A673 (cell line): ENCODE measurements around the gene ATP10D. TPM values are rescaled to one million over a fixed set of nuclear protein-coding genes. Genes with fewer than 3 reads are reported as not detected.
A peak's percentile ranks its signal among the peaks of the same experiment; 100 is the strongest.
"Not testable (repeated sequence)": the region's sequence is repeated elsewhere in the genome, so short reads cannot be mapped to it uniquely, and the experiment has no call there.

Experiments used
- BruUV-seq: library from RNA; stranded (reverse); fragments of 400-500 nt; replicated peaks from 2 replicates; lab custom pipeline; 2021; lab: Mats Ljungman, UMichigan
- CTCF ChIA-PET: fragments of 300-600 bp; sonication (Branson Sonifier 250); formaldehyde crosslinking; loops from one replicate; lab custom pipeline; 2022; ENCODE audit warnings: antibody characterized with exemption; lab: Charles Lee
- POLR2A ChIA-PET: fragments of 300-600 bp; sonication (Branson Sonifier 250); formaldehyde crosslinking; loops from one replicate; lab custom pipeline; 2022; ENCODE audit warnings: antibody characterized with exemption; ENCODE audit not compliant: low non-redundant PET; lab: Charles Lee
- DNase-seq: peaks from one replicate; pipeline ENCODE4 v3.0.0-alpha.2; 2015; ENCODE audit warnings: low spot score
- H3K27ac ChIP-seq: fragments of 200-600 bp; sonication (generic); 2 replicates; pipeline ENCODE4 v1.5.1; 2016; ENCODE audit warnings: mixed run types, low read depth, mild to moderate bottlenecking, mixed read lengths, antibody characterized with exemption, low read length; ENCODE audit not compliant: poor library complexity, severe bottlenecking
- H3K27me3 ChIP-seq: fragments of 200-600 bp; sonication (generic); replicated peaks from 2 replicates; pipeline ENCODE4 v1.6.1; 2017; ENCODE audit warnings: mixed run types, low read depth, mild to moderate bottlenecking, mixed read lengths, antibody characterized with exemption, low read length; ENCODE audit not compliant: insufficient read depth, poor library complexity
- H3K36me3 ChIP-seq: fragments of 200-600 bp; sonication (generic); 2 replicates; pipeline ENCODE4 v1.6.1; 2016; ENCODE audit warnings: mixed run types, mild to moderate bottlenecking, mixed read lengths, antibody characterized with exemption, low read length; ENCODE audit not compliant: insufficient read depth, poor library complexity, severe bottlenecking
- H3K4me1 ChIP-seq: fragments of 200-600 bp; sonication (generic); 2 replicates; pipeline ENCODE4 v1.6.1; 2017; ENCODE audit warnings: mixed run types, mild to moderate bottlenecking, mixed read lengths, antibody characterized with exemption, low read length; ENCODE audit not compliant: insufficient read depth, poor library complexity, severe bottlenecking
- H3K4me3 ChIP-seq: fragments of 200-600 bp; sonication (generic); 2 replicates; pipeline ENCODE4 v1.5.1; 2016; ENCODE audit warnings: low read depth, mixed run types, mild to moderate bottlenecking, mixed read lengths, low read length; ENCODE audit not compliant: poor library complexity, severe bottlenecking
- H3K9me3 ChIP-seq: fragments of 200-600 bp; sonication (generic); 2 replicates; pipeline ENCODE4 v1.6.1; 2016; ENCODE audit warnings: mixed run types, low read depth, mild to moderate bottlenecking, mixed read lengths, antibody characterized with exemption, low read length; ENCODE audit not compliant: poor library complexity, severe bottlenecking
- EZH2 ChIP-seq: fragments of 200-600 bp; sonication (generic); IDR thresholded peaks from 2 replicates; pipeline ENCODE4 v1.6.1; 2017; ENCODE audit warnings: borderline replicate concordance, low read depth, mild to moderate bottlenecking, mixed read lengths, antibody characterized with exemption, low read length; ENCODE audit not compliant: poor library complexity, severe bottlenecking
- intact Hi-C: fragments of 100-400 bp; cut with micrococcal nuclease; formaldehyde crosslinking; loops from one replicate; pipeline ENCODE4 v1.10.0; 2022; ENCODE audit not compliant: unreplicated experiment
- total RNA-seq: library from RNA; stranded (reverse); gene quantifications from 2 replicates; pipeline ENCODE4 v1.2.3, GENCODE V29; 2021
- TF ChIP-seq, protein P1 (sequence below): fragments of 300-800, 200-600 bp; sonication (generic); conservative IDR thresholded peaks from 2 replicates; pipeline ENCODE4 v1.5.1; 2017; ENCODE audit warnings: low read depth, mild to moderate bottlenecking, antibody characterized with exemption, low read length, moderate library complexity, mixed read lengths

Gene ATP10D
- total RNA-seq, 1 experiment from 2014 or later = 16.1 TPM

DNA sequence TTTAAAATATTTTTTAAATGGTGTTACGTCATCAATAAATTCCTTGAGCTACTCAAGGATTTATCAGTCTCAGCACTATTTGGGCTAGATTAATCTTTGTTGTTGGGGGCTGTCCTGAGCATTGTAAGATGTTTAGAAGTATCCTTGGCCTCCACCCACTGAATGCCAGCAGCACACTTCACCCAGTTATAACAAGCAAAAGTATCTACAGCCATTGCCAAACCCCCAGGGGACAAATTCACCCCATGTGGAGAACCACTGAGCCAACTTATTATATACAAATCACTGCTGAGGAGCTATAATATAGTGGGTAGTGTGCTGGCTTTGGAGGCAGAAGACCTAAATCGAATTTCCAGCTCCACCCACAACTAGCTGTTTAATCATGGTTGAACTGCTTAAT lies 58.3 kb downstream of the ATP10D start:
- ChIA-PET POLR2A (interaction anchor here (0.6 kb wide), 1 partner anchor 120 kb away, joined by 4 read pairs; no protein-coding TSS in a partner anchor), CTCF (no interaction called here)
- no TSS peak for BruUV-seq
- H3K4me3 ChIP-seq = no peak overlapping the region
- H3K4me1 ChIP-seq = peaks cover 3% of the 10 kb centered on the region
- H3K9me3 ChIP-seq = no peaks in the 10 kb centered on the region
- no peaks in the 10 kb centered on the region for H3K27me3 ChIP-seq
- peak; percentile 41 for DNase-seq
- intact Hi-C loops = no loop called here
- no peak overlapping the region for H3K27ac ChIP-seq
- TF ChIP-seq, protein P1, sequence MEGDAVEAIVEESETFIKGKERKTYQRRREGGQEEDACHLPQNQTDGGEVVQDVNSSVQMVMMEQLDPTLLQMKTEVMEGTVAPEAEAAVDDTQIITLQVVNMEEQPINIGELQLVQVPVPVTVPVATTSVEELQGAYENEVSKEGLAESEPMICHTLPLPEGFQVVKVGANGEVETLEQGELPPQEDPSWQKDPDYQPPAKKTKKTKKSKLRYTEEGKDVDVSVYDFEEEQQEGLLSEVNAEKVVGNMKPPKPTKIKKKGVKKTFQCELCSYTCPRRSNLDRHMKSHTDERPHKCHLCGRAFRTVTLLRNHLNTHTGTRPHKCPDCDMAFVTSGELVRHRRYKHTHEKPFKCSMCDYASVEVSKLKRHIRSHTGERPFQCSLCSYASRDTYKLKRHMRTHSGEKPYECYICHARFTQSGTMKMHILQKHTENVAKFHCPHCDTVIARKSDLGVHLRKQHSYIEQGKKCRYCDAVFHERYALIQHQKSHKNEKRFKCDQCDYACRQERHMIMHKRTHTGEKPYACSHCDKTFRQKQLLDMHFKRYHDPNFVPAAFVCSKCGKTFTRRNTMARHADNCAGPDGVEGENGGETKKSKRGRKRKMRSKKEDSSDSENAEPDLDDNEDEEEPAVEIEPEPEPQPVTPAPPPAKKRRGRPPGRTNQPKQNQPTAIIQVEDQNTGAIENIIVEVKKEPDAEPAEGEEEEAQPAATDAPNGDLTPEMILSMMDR = no peak
- no peak for TF ChIP-seq EZH2
- no peaks in the 10 kb centered on the region for H3K36me3 ChIP-seq

DNA sequence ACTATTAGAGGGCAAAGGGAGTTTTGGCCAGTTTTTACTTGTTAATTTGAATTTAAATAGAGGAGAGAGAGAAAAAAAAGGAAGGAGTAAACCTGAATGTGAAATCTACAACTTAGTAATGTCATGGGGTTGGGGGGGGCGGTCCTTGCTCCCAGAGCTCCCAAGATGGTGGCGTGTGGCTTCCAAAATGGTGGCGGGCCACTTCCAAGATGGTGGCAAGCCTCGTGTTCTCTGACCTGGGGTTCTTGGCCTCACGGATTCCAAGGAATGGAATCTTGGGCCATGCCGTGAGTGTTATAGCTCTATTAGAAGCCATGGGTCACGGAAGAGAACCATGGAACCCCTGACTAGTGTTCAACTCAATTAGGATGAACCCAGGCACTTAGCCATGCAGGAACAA lies 65.3 kb downstream of the ATP10D start:
- H3K4me3 ChIP-seq, intact Hi-C loops, POLR2A ChIA-PET, CTCF ChIA-PET, H3K27ac ChIP-seq, H3K36me3 ChIP-seq, H3K27me3 ChIP-seq, BruUV-seq, H3K9me3 ChIP-seq, DNase-seq, H3K4me1 ChIP-seq: not testable (repeated sequence)

DNA sequence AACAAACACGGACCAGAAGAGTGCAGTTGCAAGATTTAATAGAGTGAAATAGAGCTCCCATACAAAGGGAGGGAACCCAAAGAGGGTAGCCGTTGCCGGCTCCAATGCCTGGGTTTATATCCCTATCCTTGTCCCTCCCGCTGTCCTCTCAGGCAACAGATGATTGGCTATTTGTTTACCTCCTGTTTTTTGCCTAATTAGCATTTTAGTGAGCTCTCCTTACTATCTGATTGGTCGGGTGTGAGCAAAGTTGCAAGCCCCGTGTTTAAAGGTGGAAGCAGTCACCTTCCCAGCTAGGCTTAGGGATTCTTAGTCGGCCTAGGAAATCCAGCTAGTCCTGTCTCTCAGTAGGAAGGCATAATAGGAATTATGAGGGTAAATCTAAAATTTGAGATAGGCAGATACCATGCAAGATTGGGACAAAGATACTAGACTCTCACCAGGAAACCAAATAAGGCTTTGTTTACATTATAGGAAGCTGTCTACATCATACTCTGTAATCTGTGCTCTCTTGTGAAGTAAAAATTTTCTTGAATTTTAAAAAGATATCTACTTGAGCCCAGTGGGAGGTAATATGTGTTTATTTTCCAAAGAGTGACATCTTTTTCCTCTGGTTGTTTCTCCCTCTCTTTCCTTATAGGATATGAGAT lies 65.9 kb downstream of the ATP10D start:
- no peaks in the 10 kb centered on the region for H3K4me1 ChIP-seq
- intact Hi-C loops = no loop called here
- TF ChIP-seq EZH2 = no peak
- TF ChIP-seq, protein P1 = no peak

DNA sequence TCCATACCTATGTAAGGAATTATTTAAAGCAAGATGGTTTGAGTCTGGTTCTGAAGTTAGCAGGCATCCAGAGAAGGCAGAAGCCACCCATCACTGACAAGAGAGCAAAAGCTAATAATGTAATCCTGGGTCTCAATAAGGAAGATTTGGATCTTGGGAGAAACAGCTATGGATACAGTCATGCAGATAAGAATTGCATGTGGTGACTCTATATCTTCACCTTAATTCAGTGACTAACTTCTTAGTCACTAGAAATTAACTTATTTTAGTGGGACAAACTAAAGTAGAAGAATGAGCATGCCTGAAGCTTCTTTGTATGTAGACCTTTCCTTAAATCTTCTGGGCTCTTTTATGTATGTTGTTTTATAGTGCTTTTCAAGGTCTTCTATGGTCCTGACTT lies 66.6 kb downstream of the ATP10D start:
- Histone ChIP-seq H3K4me1 (no peaks in the 10 kb centered on the region), H3K36me3 (no peaks in the 10 kb centered on the region), H3K27me3 (no peaks in the 10 kb centered on the region), H3K27ac (no peak overlapping the region), H3K4me3 (no peak overlapping the region), H3K9me3 (no peaks in the 10 kb centered on the region)
- POLR2A ChIA-PET = no interaction called here
- TF ChIP-seq, protein P1 = no peak
- no peak for TF ChIP-seq EZH2
- no TSS peak for BruUV-seq
- intact Hi-C loops = no loop called here
- CTCF ChIA-PET = no interaction called here
- DNase-seq = no peak

More for the DNA sequence above, 65.9 kb downstream of the ATP10D start:
- Histone ChIP-seq H3K27me3 (no peaks in the 10 kb centered on the region), H3K4me3 (no peak overlapping the region), H3K36me3 (no peaks in the 10 kb centered on the region), H3K9me3 (no peaks in the 10 kb centered on the region), H3K27ac (no peak overlapping the region)
- CTCF ChIA-PET = no interaction called here
- DNase-seq = no peak
- POLR2A ChIA-PET = no interaction called here
- no TSS peak for BruUV-seq
